Panc1 (cell line): Measurements from ENCODE around the gene MAGI2. TPM values are rescaled to one million over a fixed set of nuclear protein-coding genes. Genes with fewer than 3 reads are reported as not detected.

Experiments
- ATAC-seq: fragments of 200-7000 bp; cut with Tn5 transposase; 2 replicates; pipeline ENCODE4 v1.9.1; 2020; ENCODE audit warnings: mild to moderate bottlenecking, moderate library complexity
- BruUV-seq: library from RNA; stranded (reverse); fragments of 400-500 nt; replicated peaks from 2 replicates; lab custom pipeline; 2021; lab: Mats Ljungman, UMichigan
- CTCF ChIA-PET: fragments of 300-600 bp; sonication (Branson Sonifier 250); formaldehyde crosslinking; loops from one replicate; lab custom pipeline; 2022; ENCODE audit warnings: antibody characterized with exemption; lab: Charles Lee
- POLR2A ChIA-PET: fragments of 300-600 bp; sonication (Branson Sonifier 250); formaldehyde crosslinking; loops from one replicate; lab custom pipeline; 2022; ENCODE audit warnings: antibody characterized with exemption; lab: Charles Lee
- DNase-seq: peaks from one replicate; pipeline ENCODE4 v3.0.0-alpha.2; 2010; ENCODE audit warnings: low read depth, low spot score
- H3K27ac ChIP-seq: 2 replicates; pipeline ENCODE4 v1.5.1; 2011; ENCODE audit warnings: mild to moderate bottlenecking, low read length, inconsistent platforms
- H3K27me3 ChIP-seq: fragments of 200-500 bp; sonication (Bioruptor generic); 2 replicates; pipeline ENCODE4 v1.6.0; 2014; ENCODE audit warnings: low read length, inconsistent platforms; ENCODE audit not compliant: control insufficient read depth, insufficient read depth
- H3K36me3 ChIP-seq: fragments of 200-500 bp; sonication (Bioruptor generic); 2 replicates; pipeline ENCODE4 v1.5.1; 2014; ENCODE audit warnings: inconsistent platforms, mild to moderate bottlenecking, low read length, moderate library complexity; ENCODE audit not compliant: control insufficient read depth, insufficient read depth
- H3K4me1 ChIP-seq: 2 replicates; pipeline ENCODE4 v1.5.1; 2011; ENCODE audit warnings: inconsistent platforms, mild to moderate bottlenecking, low read length, moderate library complexity; ENCODE audit not compliant: control insufficient read depth, insufficient read depth
- H3K4me3 ChIP-seq, 2 experiments: 2 replicates each; pipeline ENCODE4 v1.5.1; 2011 to 2012; ENCODE audit warnings: low read depth in 2 of 2, low read length in 2 of 2, mild to moderate bottlenecking in 2 of 2, inconsistent platforms in 1 of 2, moderate library complexity in 1 of 2
- H3K9me3 ChIP-seq: fragments of 200-500 bp; sonication (Bioruptor generic); 2 replicates; pipeline ENCODE4 v1.5.1; 2014; ENCODE audit warnings: low read depth, mild to moderate bottlenecking, inconsistent platforms, low read length, moderate library complexity; ENCODE audit not compliant: control insufficient read depth, insufficient read depth
- CTCF ChIP-seq: fragments of 450-650 bp; IDR thresholded peaks from 2 replicates; pipeline ENCODE4 v1.5.1; 2017; ENCODE audit warnings: mild to moderate bottlenecking
- POLR2AphosphoS5 ChIP-seq: IDR thresholded peaks from 2 replicates; pipeline ENCODE4 v1.6.1; 2012; ENCODE audit warnings: mild to moderate bottlenecking, low read depth, low read length, moderate library complexity
- REST ChIP-seq, 2 experiments: IDR thresholded peaks; 2 replicates each; pipeline ENCODE4 v1.6.1; 2011 to 2012; ENCODE audit warnings: low read depth in 2 of 2, control low read depth in 1 of 2, low read length in 1 of 2, mild to moderate bottlenecking in 1 of 2, moderate library complexity in 1 of 2; ENCODE audit not compliant: insufficient read depth in 1 of 2
- SIN3A ChIP-seq: IDR thresholded peaks from 2 replicates; pipeline ENCODE4 v1.6.1; 2012; ENCODE audit warnings: low read depth, mild to moderate bottlenecking, low read length, moderate library complexity, borderline replicate concordance; ENCODE audit not compliant: insufficient read depth
- TCF7L2 ChIP-seq: IDR thresholded peaks from 2 replicates; pipeline ENCODE4 v1.6.1; 2011; ENCODE audit warnings: mild to moderate bottlenecking, low read depth, low read length, inconsistent platforms
- in situ Hi-C: cut with HindIII; loops from 2 replicates; pipeline ENCODE4 v1.10.0; 2016; ENCODE audit warnings: low sequenced_read_pairs, low pct_unique_long_range_greater_than_20kb
- intact Hi-C: fragments of 100-400 bp; cut with micrococcal nuclease; formaldehyde crosslinking; loops from one replicate; pipeline ENCODE4 v1.10.0; 2022; ENCODE audit not compliant: unreplicated experiment
- total RNA-seq: library from RNA; stranded (reverse); gene quantifications from one replicate; pipeline ENCODE4 v1.2.1, GENCODE V29; 2021; ENCODE audit not compliant: unreplicated experiment

Gene MAGI2
- total RNA-seq, 1 experiment from 2014 or later: 5.4 TPM

GRCh38 chr7:78794101-78794500 lies 659.4 kb downstream of the MAGI2 start:
- Histone ChIP-seq H3K27me3 (no peaks in the 10 kb centered on the region), H3K4me1 (no peaks in the 10 kb centered on the region), H3K9me3 (no peaks in the 10 kb centered on the region), H3K36me3 (no peaks in the 10 kb centered on the region), H3K4me3 (no peak overlapping the region), H3K27ac (no peak overlapping the region)
- no TSS peak for BruUV-seq
- CTCF ChIA-PET: no interaction called here
- no peak for TF ChIP-seq SIN3A
- TF ChIP-seq POLR2AphosphoS5: no peak
- no peak for TF ChIP-seq TCF7L2
- TF ChIP-seq REST (IDR thresholded peaks at IDR 0.05; ENCODE audit: insufficient read depth in 1 of 2, low read depth in 2 of 2, low read length in 1 of 2): no peak
- no peak for TF ChIP-seq CTCF
- POLR2A ChIA-PET: interaction anchor here (0.7 kb wide), 1 partner anchor 8 kb away, joined by 4 read pairs; no protein-coding TSS in a partner anchor
- in situ Hi-C loops (no loop called here), intact Hi-C loops (no loop called here)
- DNase-seq: no peak
- no peak for ATAC-seq

GRCh38 chr7:78792624-78793023 lies 660.8 kb downstream of the MAGI2 start:
- TF ChIP-seq SIN3A: no peak
- TF ChIP-seq TCF7L2: no peak
- TF ChIP-seq POLR2AphosphoS5: no peak
- TF ChIP-seq CTCF: no peak
- TF ChIP-seq REST (IDR thresholded peaks at IDR 0.05; ENCODE audit: insufficient read depth in 1 of 2, low read depth in 2 of 2, low read length in 1 of 2): no peak
- DNase-seq (no peak), ATAC-seq (no peak)
- BruUV-seq: no TSS peak
- Histone ChIP-seq H3K36me3 (no peaks in the 10 kb centered on the region), H3K4me3 (no peak overlapping the region), H3K27me3 (no peaks in the 10 kb centered on the region), H3K4me1 (no peaks in the 10 kb centered on the region), H3K9me3 (no peaks in the 10 kb centered on the region), H3K27ac (no peak overlapping the region)
- CTCF ChIA-PET: no interaction called here
- in situ Hi-C loops: no loop called here
- intact Hi-C loops: no loop called here
- POLR2A ChIA-PET: no interaction called here
